RWPE2 (cell line): Measurements from ENCODE around the gene ADSS1.
A peak's percentile ranks its signal among the peaks of the same experiment; 100 is the strongest.

ENCODE experiments used
- ATAC-seq: fragments of 200-7000 bp; cut with Tn5 transposase; 3 replicates; pipeline ENCODE4 v1.9.1; 2021; ENCODE audit warnings: low read depth
- DNase-seq: peaks from one replicate; pipeline ENCODE4 v3.0.0-alpha.2; 2020; ENCODE audit warnings: low spot score
- H3K27ac ChIP-seq: fragments of 450-650 bp; 2 replicates; pipeline ENCODE4 v1.5.1; 2017; ENCODE audit warnings: mild to moderate bottlenecking; ENCODE audit not compliant: poor library complexity, severe bottlenecking
- H3K27me3 ChIP-seq: fragments of 250-450 bp; sonication (Bioruptor Pico); 2 replicates; pipeline ENCODE4 v1.5.1; 2021; ENCODE audit warnings: mild to moderate bottlenecking, moderate library complexity; ENCODE audit not compliant: insufficient read depth, poor library complexity, severe bottlenecking
- H3K36me3 ChIP-seq: fragments of 250-450 bp; sonication (Bioruptor Pico); 2 replicates; pipeline ENCODE4 v1.5.1; 2020; ENCODE audit warnings: low read depth, mild to moderate bottlenecking, moderate library complexity
- H3K4me1 ChIP-seq: fragments of 250-450 bp; sonication (Bioruptor Pico); 2 replicates; pipeline ENCODE4 v1.5.1; 2021; ENCODE audit warnings: mild to moderate bottlenecking, moderate library complexity; ENCODE audit not compliant: insufficient read depth, poor library complexity, severe bottlenecking
- H3K4me3 ChIP-seq: fragments of 250-450 bp; sonication (Bioruptor Pico); 2 replicates; pipeline ENCODE4 v1.5.1; 2021; ENCODE audit warnings: mild to moderate bottlenecking, moderate library complexity; ENCODE audit not compliant: severe bottlenecking
- H3K9me3 ChIP-seq: fragments of 250-450 bp; sonication (Bioruptor Pico); 2 replicates; pipeline ENCODE4 v1.5.1; 2021; ENCODE audit warnings: mild to moderate bottlenecking, moderate library complexity; ENCODE audit not compliant: severe bottlenecking
- CTCF ChIP-seq: fragments of 450-650 bp; IDR thresholded peaks from one replicate; pipeline ENCODE4 v1.5.1; 2017; ENCODE audit warnings: mild to moderate bottlenecking, moderate library complexity; ENCODE audit not compliant: poor library complexity, severe bottlenecking

Gene ADSS1

GRCh38 chr14:104690861-104691455 lies 33.1 kb upstream of the ADSS1 start:
- peaks cover 44% of the 10 kb centered on the region for H3K36me3 ChIP-seq
- H3K27me3 ChIP-seq: no peaks in the 10 kb centered on the region
- peaks cover 48% of the 10 kb centered on the region for H3K4me1 ChIP-seq

GRCh38 chr14:104691546-104692260 lies 32.3 kb upstream of the ADSS1 start:
- ATAC-seq (no peak), DNase-seq (no peak)
- no peaks in the 10 kb centered on the region for H3K27me3 ChIP-seq
- H3K4me1 ChIP-seq: peaks cover 49% of the 10 kb centered on the region
- H3K36me3 ChIP-seq: peaks cover 51% of the 10 kb centered on the region
- no peak for TF ChIP-seq CTCF
- no peaks in the 10 kb centered on the region for H3K9me3 ChIP-seq
- H3K27ac ChIP-seq: peak overlapping the region; percentile 65
- no peak overlapping the region for H3K4me3 ChIP-seq

More at GRCh38 chr14:104690861-104691455, 33.1 kb upstream of the ADSS1 start:
- no peak for TF ChIP-seq CTCF
- Histone ChIP-seq H3K4me3 (peak overlapping the region; percentile 94), H3K9me3 (no peaks in the 10 kb centered on the region), H3K27ac (peak overlapping the region; percentile 97)
- ATAC-seq (no peak), DNase-seq (no peak)

DNA sequence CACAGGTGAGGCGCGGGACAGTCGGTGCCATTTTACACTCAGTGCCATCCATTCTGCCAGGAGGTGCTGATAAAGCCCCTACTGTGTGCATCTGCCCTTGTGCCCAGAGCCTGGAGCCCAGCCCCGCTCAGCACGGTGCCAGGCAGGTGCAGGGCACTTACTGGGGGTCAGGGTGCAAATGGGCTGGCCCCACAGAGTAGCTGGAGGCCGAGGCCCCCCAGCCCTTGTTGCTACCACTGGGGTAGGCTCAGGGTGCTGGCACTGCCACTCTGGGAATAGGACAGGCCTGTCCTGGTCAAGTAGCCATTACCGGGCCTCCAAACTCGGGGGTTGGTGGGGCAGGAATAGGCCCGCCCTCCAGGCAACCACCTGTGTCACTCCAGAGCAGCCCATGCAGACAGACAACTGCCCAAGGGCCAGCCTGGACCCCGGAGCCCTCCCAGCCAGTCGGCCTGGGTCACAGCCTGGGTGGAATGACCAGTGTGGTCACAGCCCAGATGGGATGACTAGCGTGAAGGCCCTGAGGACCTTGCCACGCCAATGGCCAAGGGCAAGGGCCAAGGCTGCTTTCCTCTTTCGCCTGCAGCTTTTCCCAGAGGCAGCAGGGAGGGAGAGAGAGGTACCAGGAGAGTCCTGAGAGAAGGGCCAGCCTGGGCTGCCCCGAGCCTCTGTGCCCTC lies 31.6 kb upstream of the ADSS1 start:
- Histone ChIP-seq H3K36me3 (peaks cover 58% of the 10 kb centered on the region), H3K27ac (peak overlapping the region; percentile 65), H3K27me3 (no peaks in the 10 kb centered on the region), H3K4me3 (no peak overlapping the region), H3K9me3 (no peaks in the 10 kb centered on the region), H3K4me1 (peaks cover 42% of the 10 kb centered on the region)
- DNase-seq (no peak), ATAC-seq (no peak)
- no peak for TF ChIP-seq CTCF

- no peaks in the 10 kb centered on the region for H3K9me3 ChIP-seq
- no peak for TF ChIP-seq CTCF
- H3K27me3 ChIP-seq: no peaks in the 10 kb centered on the region
- peak overlapping the region; percentile 65 for H3K27ac ChIP-seq
- H3K4me3 ChIP-seq: no peak overlapping the region
- DNase-seq (no peak), ATAC-seq (no peak)
- peaks cover 37% of the 10 kb centered on the region for H3K4me1 ChIP-seq
- H3K36me3 ChIP-seq: peaks cover 63% of the 10 kb centered on the region
These were observed 31.1 kb upstream of the ADSS1 start for GRCh38 chr14:104692939-104693315.
